Loucy (cell line): ENCODE results near the gene WASF3.

Source experiments
- H2AFZ ChIP-seq: fragments of 200-600 bp; sonication (generic); 2 replicates; pipeline ENCODE4 v1.6.0; 2016; ENCODE audit warnings: antibody characterized with exemption, mild to moderate bottlenecking, low read length, moderate library complexity
- H3F3A ChIP-seq: fragments of 200-600 bp; 2 replicates; pipeline ENCODE4 v1.6.0; 2016; ENCODE audit warnings: antibody characterized with exemption, low read depth, mild to moderate bottlenecking
- H3K27me3 ChIP-seq: fragments of 200-600 bp; sonication (generic); 2 replicates; pipeline ENCODE4 v1.6.1; 2014; ENCODE audit warnings: low read length, mild to moderate bottlenecking; ENCODE audit not compliant: insufficient read depth, poor library complexity, severe bottlenecking
- H3K36me3 ChIP-seq: fragments of 200-600 bp; sonication (generic); 2 replicates; pipeline ENCODE4 v1.6.1; 2016; ENCODE audit warnings: low read length; ENCODE audit not compliant: insufficient read depth
- H3K4me1 ChIP-seq: fragments of 200-600 bp; sonication (generic); 2 replicates; pipeline ENCODE4 v1.5.1; 2014; ENCODE audit warnings: low read length, mild to moderate bottlenecking; ENCODE audit not compliant: insufficient read depth, poor library complexity, severe bottlenecking
- H3K4me2 ChIP-seq: fragments of 200-600 bp; sonication (generic); 2 replicates; pipeline ENCODE4 v1.6.0; 2014; ENCODE audit warnings: antibody characterized with exemption, low read length, low read depth, mild to moderate bottlenecking; ENCODE audit not compliant: poor library complexity, severe bottlenecking
- H3K4me3 ChIP-seq: fragments of 200-600 bp; sonication (generic); 2 replicates; pipeline ENCODE4 v1.5.1; 2014; ENCODE audit warnings: low read length, mild to moderate bottlenecking, mixed read lengths; ENCODE audit not compliant: poor library complexity, severe bottlenecking
- H3K79me2 ChIP-seq: fragments of 200-600 bp; sonication (generic); 2 replicates; pipeline ENCODE4 v1.6.1; 2014; ENCODE audit warnings: low read length; ENCODE audit not compliant: insufficient read depth
- H3K9ac ChIP-seq: fragments of 200-600 bp; sonication (generic); 2 replicates; pipeline ENCODE4 v1.6.0; 2014; ENCODE audit warnings: mild to moderate bottlenecking, low read depth, low read length, moderate library complexity; ENCODE audit not compliant: poor library complexity, severe bottlenecking
- H3K9me2 ChIP-seq: fragments of 200-600 bp; sonication (generic); replicated peaks from 2 replicates; pipeline ENCODE4 v1.6.1; 2016; ENCODE audit warnings: low read depth, low read length, mixed read lengths
- H3K9me3 ChIP-seq: fragments of 200-600 bp; sonication (generic); 2 replicates; pipeline ENCODE4 v1.6.1; 2014; ENCODE audit warnings: mild to moderate bottlenecking, antibody characterized with exemption, low read length, low read depth; ENCODE audit not compliant: insufficient read depth
- H4K20me1 ChIP-seq: fragments of 200-600 bp; sonication (generic); 2 replicates; pipeline ENCODE4 v1.6.0; 2014; ENCODE audit warnings: antibody characterized with exemption, low read length, mild to moderate bottlenecking; ENCODE audit not compliant: insufficient read depth, poor library complexity, severe bottlenecking
- CTCF ChIP-seq: fragments of 200-600 bp; sonication (generic); conservative IDR thresholded peaks from 2 replicates; pipeline ENCODE4 v1.5.1; 2014; ENCODE audit warnings: mild to moderate bottlenecking, antibody characterized with exemption, low read length
- EZH2phosphoT487 ChIP-seq: fragments of 200-600 bp; IDR thresholded peaks from 2 replicates; pipeline ENCODE4 v1.6.1; 2018; ENCODE audit warnings: antibody characterized with exemption, mild to moderate bottlenecking, moderate library complexity, borderline replicate concordance

WASF3 gene

GRCh38 chr13:26594363-26594762, 36.9 kb downstream of the WASF3 start:
- peaks cover 8% of the 10 kb centered on the region for H3K4me1 ChIP-seq
- no peaks in the 10 kb centered on the region for H4K20me1 ChIP-seq
- no peaks in the 10 kb centered on the region for H3F3A ChIP-seq
- H3K79me2 ChIP-seq: no peaks in the 10 kb centered on the region
- H3K27me3 ChIP-seq: no peaks in the 10 kb centered on the region
- no peak overlapping the region for H3K4me3 ChIP-seq
- TF ChIP-seq CTCF (no peak), EZH2phosphoT487 (no peak)
- H3K9me2 ChIP-seq: no peaks in the 10 kb centered on the region
- H3K9ac ChIP-seq: no peak overlapping the region
- no peak overlapping the region for H3K4me2 ChIP-seq
- H3K36me3 ChIP-seq: no peaks in the 10 kb centered on the region
- H2AFZ ChIP-seq: no peak overlapping the region
- H3K9me3 ChIP-seq: peaks cover 5% of the 10 kb centered on the region; the same call in 1 of the 2 replicates

GRCh38 chr13:26596458-26596857, 39.0 kb downstream of the WASF3 start:
- no peak for TF ChIP-seq CTCF
- TF ChIP-seq EZH2phosphoT487: no peak
- Histone ChIP-seq H3K9me3 (peaks cover 5% of the 10 kb centered on the region; the same call in 1 of the 2 replicates), H3K36me3 (no peaks in the 10 kb centered on the region), H3K4me2 (no peak overlapping the region), H2AFZ (no peak overlapping the region), H4K20me1 (no peaks in the 10 kb centered on the region), H3K9me2 (no peaks in the 10 kb centered on the region), H3F3A (no peaks in the 10 kb centered on the region), H3K4me3 (no peak overlapping the region), H3K4me1 (peaks cover 13% of the 10 kb centered on the region), H3K79me2 (no peaks in the 10 kb centered on the region), H3K27me3 (no peaks in the 10 kb centered on the region), H3K9ac (no peak overlapping the region)

- H3K9ac ChIP-seq: no peak overlapping the region
- H3K9me3 ChIP-seq: peaks cover 5% of the 10 kb centered on the region; the same call in 1 of the 2 replicates
- H3F3A ChIP-seq: no peaks in the 10 kb centered on the region
- no peak overlapping the region for H3K4me2 ChIP-seq
- no peaks in the 10 kb centered on the region for H4K20me1 ChIP-seq
- no peak for TF ChIP-seq EZH2phosphoT487
- no peak for TF ChIP-seq CTCF
- H2AFZ ChIP-seq: no peak overlapping the region
- no peaks in the 10 kb centered on the region for H3K9me2 ChIP-seq
- no peaks in the 10 kb centered on the region for H3K79me2 ChIP-seq
- H3K36me3 ChIP-seq: no peaks in the 10 kb centered on the region
- H3K4me3 ChIP-seq: no peak overlapping the region
- H3K27me3 ChIP-seq: no peaks in the 10 kb centered on the region
- H3K4me1 ChIP-seq: peaks cover 23% of the 10 kb centered on the region
Observed at GRCh38 chr13:26599403-26599802, 41.9 kb downstream of the WASF3 start.
